ENCODE data around the gene PEX1. TPM values are rescaled to one million over a fixed set of nuclear protein-coding genes. Genes with fewer than 3 reads are reported as not detected.

The PEX1 gene
- total and polyA plus RNA-seq, 9 of the 15 experiments (the other 6 are each of a cell fraction or from before 2014, with no cell fraction given) = 9.4 to 32.2 (median 19.9) TPM

- TF ChIP-seq JUNB (CRISPR knock-in tag; conservative IDR thresholded peaks at IDR 0.05) = no peak
- TF ChIP-seq MCM3 (IDR thresholded peaks at IDR 0.05) = no peak
- no peak for TF ChIP-seq RB1 (IDR thresholded peaks at IDR 0.05; ENCODE audit: low read depth)
- TF ChIP-seq SMARCB1 (IDR thresholded peaks at IDR 0.05; ENCODE audit: insufficient read length, low read depth) = no peak
- TF ChIP-seq ZBTB12 (CRISPR knock-in tag; IDR thresholded peaks at IDR 0.05) = no peak
- TF ChIP-seq MTA1 (IDR thresholded peaks at IDR 0.05; ENCODE audit: borderline replicate concordance) = 0 out of 2 replicates have a peak, but pooled peaks have one; percentile 44
- TF ChIP-seq CBX8 (IDR thresholded peaks at IDR 0.05; ENCODE audit: borderline replicate concordance, extremely low read depth, low read depth, low read length, poor library complexity, severe bottlenecking) = no peak
- TF ChIP-seq SPI1 (IDR thresholded peaks at IDR 0.05; ENCODE audit: borderline replicate concordance, low read depth, low read length) = no peak
- no peak for TF ChIP-seq ZBTB7A (IDR thresholded peaks at IDR 0.05; ENCODE audit: borderline replicate concordance, control insufficient read depth, low read depth, low read length)
- TF ChIP-seq ZZZ3 (IDR thresholded peaks at IDR 0.05) = no peak
- TF ChIP-seq ZNF398 (CRISPR knock-in tag; IDR thresholded peaks at IDR 0.05) = no peak
- no peak for TF ChIP-seq TEAD2 (tag; IDR thresholded peaks at IDR 0.05)
- TF ChIP-seq FOXK2 (conservative IDR thresholded peaks at IDR 0.05 in 1 of 2, IDR thresholded peaks at IDR 0.05 in 1 of 2; ENCODE audit: low read depth in 2 of 2) = peak; percentile 49 to 59; a peak in 2 of 4 replicates
- TF ChIP-seq NEUROD1 (IDR thresholded peaks at IDR 0.05; ENCODE audit: borderline replicate concordance, low read depth, low read length, partially characterized antibody) = no peak
- TF ChIP-seq MBD2 (IDR thresholded peaks at IDR 0.05; ENCODE audit: borderline replicate concordance, low read depth) = no peak
- TF ChIP-seq SMAD2 (IDR thresholded peaks at IDR 0.05; ENCODE audit: low read depth, low read length) = no peak
- no peak for TF ChIP-seq HBP1 (CRISPR knock-in tag; IDR thresholded peaks at IDR 0.05)
- TF ChIP-seq SREBF2 (CRISPR knock-in tag; IDR thresholded peaks at IDR 0.05) = no peak
- no peak for TF ChIP-seq ASH1L (IDR thresholded peaks at IDR 0.05; ENCODE audit: borderline replicate concordance, low read depth, partially characterized antibody)
- no peak for TF ChIP-seq NR3C1 (CRISPR knock-in tag; IDR thresholded peaks at IDR 0.05)
These were observed 80.0 kb downstream of the PEX1 start (continued) for GRCh38 chr7:92448205-92448747.

All from K562 (cell line).